Prostate gland (tissue), 2 donors: ENCODE data around the gene KDSR. TPM values are rescaled to one million over a fixed set of nuclear protein-coding genes. Genes with fewer than 3 reads are reported as not detected.

ENCODE experiments used
- DNase-seq: peaks from one replicate; pipeline ENCODE4 v3.0.0-alpha.2; 2019; ENCODE audit warnings: low spot score
- H3K27ac ChIP-seq, 2 donors: fragments of 200-600 bp; sonication (generic); 2 replicates each; pipeline ENCODE4 v1.5.1; 2017 to 2019
- H3K27me3 ChIP-seq: fragments of 200-600 bp; sonication (generic); replicated peaks from 2 replicates; pipeline ENCODE4 v1.5.1; 2019; ENCODE audit not compliant: insufficient read depth
- H3K36me3 ChIP-seq, 2 donors: fragments of 200-600 bp; sonication (generic); 1 replicate in 1 of 2; 2 replicates in 1 of 2; pipeline versions ENCODE4 v1.5.1 to v1.8.1; 2017 to 2019
- H3K4me1 ChIP-seq: fragments of 200-600 bp; sonication (generic); replicated peaks from 2 replicates; pipeline ENCODE4 v1.5.1; 2019
- H3K4me3 ChIP-seq, 2 donors: fragments of 200-600 bp; sonication (generic); 2 replicates each; pipeline ENCODE4 v1.5.1; 2017 to 2019
- H3K9me3 ChIP-seq: fragments of 200-600 bp; sonication (generic); 2 replicates; pipeline ENCODE4 v1.5.1; 2017
- CTCF ChIP-seq, 4 experiments: fragments of 200-600 bp in 2 of 4; fragments of 450-650 bp in 2 of 4; sonication (generic) in 2 of 4; IDR thresholded peaks; 1 replicate in 3 of 4; 2 replicates in 1 of 4; pipeline ENCODE4 v1.5.1; 2016 to 2019; ENCODE audit warnings: antibody characterized with exemption in 4 of 4, mild to moderate bottlenecking in 2 of 4, moderate library complexity in 2 of 4
- POLR2A ChIP-seq: fragments of 450-650 bp; IDR thresholded peaks from one replicate; pipeline ENCODE4 v1.6.1; 2016; ENCODE audit warnings: antibody characterized with exemption, mild to moderate bottlenecking
- POLR2AphosphoS5 ChIP-seq: sonication (generic); formaldehyde crosslinking; IDR thresholded peaks from one replicate; pipeline ENCODE4 v1.6.1; 2017; ENCODE audit warnings: antibody characterized with exemption
- WGBS: methylation state at CpG from one replicate; pipeline ENCODE4 v1.1.5; 2018; 5-methylcytosine and 5-hydroxymethylcytosine counted together
- intact Hi-C: fragments of 100-400 bp; cut with DNase I; formaldehyde crosslinking; loops from one replicate; pipeline ENCODE4 v1.14.2; 2022
- total RNA-seq, 2 donors: library from RNA; depleted of rRNA; stranded (reverse); fragments of >200 nt; gene quantifications; one replicate each; pipeline ENCODE4 v1.1.0, GENCODE V29; 2016

KDSR gene
- total RNA-seq, 2 donors from 2014 or later, result 46.1 to 52.3 TPM

- TF ChIP-seq POLR2AphosphoS5 (no peak), POLR2A (no peak), CTCF (IDR thresholded peaks at IDR 0.05) (no peak)
- no peaks in the 10 kb centered on the region for H3K27me3 ChIP-seq
- WGBS, result 93% methylated on average over 3 of the region's 3 CpGs
- intact Hi-C loops, result no loop called here
- no peak for DNase-seq
- peaks cover 0 to 3% of the 10 kb centered on the region in 2 donors for H3K36me3 ChIP-seq
- H3K4me3 ChIP-seq, result no peak overlapping the region
- H3K27ac ChIP-seq, result no peak overlapping the region
- no peaks in the 10 kb centered on the region for H3K9me3 ChIP-seq
- H3K4me1 ChIP-seq, result no peaks in the 10 kb centered on the region
These were observed 27.9 kb upstream of the KDSR start for GRCh38 chr18:63394954-63395353.

GRCh38 chr18:63387861-63388260 is 20.9 kb upstream of the KDSR start:
- H3K9me3 ChIP-seq, result no peaks in the 10 kb centered on the region
- no peaks in the 10 kb centered on the region for H3K4me1 ChIP-seq
- WGBS, result 88% methylated on average over 4 of the region's 4 CpGs
- no peak overlapping the region for H3K27ac ChIP-seq
- intact Hi-C loops, result no loop called here
- H3K27me3 ChIP-seq, result no peaks in the 10 kb centered on the region
- no peak for DNase-seq
- no peak overlapping the region for H3K4me3 ChIP-seq
- H3K36me3 ChIP-seq, result peaks cover 0 to 3% of the 10 kb centered on the region in 2 donors
- TF ChIP-seq POLR2A (no peak), POLR2AphosphoS5 (no peak), CTCF (IDR thresholded peaks at IDR 0.05) (no peak)

- Histone ChIP-seq H3K27ac (no peak overlapping the region), H3K36me3 (no peaks in the 10 kb centered on the region), H3K4me3 (no peak overlapping the region), H3K9me3 (no peaks in the 10 kb centered on the region), H3K27me3 (no peaks in the 10 kb centered on the region), H3K4me1 (no peaks in the 10 kb centered on the region)
- no peak for TF ChIP-seq POLR2AphosphoS5
- no peak for TF ChIP-seq POLR2A
- no peak for TF ChIP-seq CTCF (IDR thresholded peaks at IDR 0.05)
- 96% methylated on average over 3 of the region's 3 CpGs for WGBS
- DNase-seq, result no peak
- intact Hi-C loops, result no loop called here
These were observed 15.8 kb upstream of the KDSR start for GRCh38 chr18:63382843-63383242.

GRCh38 chr18:63379639-63379962 is 12.6 kb upstream of the KDSR start:
- intact Hi-C loops, result no loop called here
- Histone ChIP-seq H3K27ac (no peak overlapping the region), H3K4me1 (no peaks in the 10 kb centered on the region), H3K9me3 (no peaks in the 10 kb centered on the region), H3K36me3 (no peaks in the 10 kb centered on the region), H3K27me3 (no peaks in the 10 kb centered on the region), H3K4me3 (no peak overlapping the region)
- TF ChIP-seq POLR2A, result no peak
- TF ChIP-seq CTCF (IDR thresholded peaks at IDR 0.05), result no peak
- TF ChIP-seq POLR2AphosphoS5, result no peak
- 45% methylated on average over 2 of the region's 2 CpGs for WGBS
- no peak for DNase-seq

GRCh38 chr18:63378919-63379638 is 12.1 kb upstream of the KDSR start:
- no peaks in the 10 kb centered on the region for H3K27me3 ChIP-seq
- no peak overlapping the region for H3K27ac ChIP-seq
- H3K9me3 ChIP-seq, result no peaks in the 10 kb centered on the region
- DNase-seq, result no peak
- H3K4me3 ChIP-seq, result no peak overlapping the region
- intact Hi-C loops, result no loop called here
- no peaks in the 10 kb centered on the region for H3K36me3 ChIP-seq
- no peaks in the 10 kb centered on the region for H3K4me1 ChIP-seq
- no peak for TF ChIP-seq POLR2AphosphoS5
- no peak for TF ChIP-seq POLR2A
- TF ChIP-seq CTCF (IDR thresholded peaks at IDR 0.05), result no peak
- 41% methylated on average over 4 of the region's 4 CpGs for WGBS
